Measurements from ENCODE around the gene EVPL. TPM values are rescaled to one million over a fixed set of nuclear protein-coding genes. Genes with fewer than 3 reads are reported as not detected.
A peak's percentile ranks its signal among the peaks of the same experiment; 100 is the strongest.

The EVPL gene
- total and polyA plus RNA-seq, 2 experiments from 2014 or later, result 0.47 to 1.3 TPM

- TF ChIP-seq ZNF462 (CRISPR knock-in tag; IDR thresholded peaks at IDR 0.05), result no peak
- no peak for TF ChIP-seq STAT1 (IDR thresholded peaks at IDR 0.05; ENCODE audit: unreplicated experiment)
- TF ChIP-seq JUNB (IDR thresholded peaks at IDR 0.05; ENCODE audit: unreplicated experiment), result no peak
- TF ChIP-seq POLR2AphosphoS5 (IDR thresholded peaks at IDR 0.05; ENCODE audit: low read depth), result no peak
- TF ChIP-seq EZH2phosphoT487 (IDR thresholded peaks at IDR 0.05; ENCODE audit: unreplicated experiment), result no peak
- TF ChIP-seq NANOG (IDR thresholded peaks at IDR 0.05; ENCODE audit: borderline replicate concordance), result no peak
Observed at GRCh38 chr17:75980188-75981018, 46.7 kb downstream of the EVPL start (continued).

- H3K27me3 Mint-ChIP-seq (ENCODE audit: insufficient read depth, low read depth, poor library complexity), result peaks cover 24% of the 10 kb centered on the region
- no peaks in the 10 kb centered on the region for H3K9me3 Mint-ChIP-seq
- H3K4me1 Mint-ChIP-seq, result peaks cover 50% of the 10 kb centered on the region
- peak; percentile 49 for ATAC-seq
- H3K4me3 ChIP-seq, result peak overlapping the region; percentile 81
- H2AFZ ChIP-seq, result no peak overlapping the region
- H3K27ac ChIP-seq (ENCODE audit: low read depth), result peak overlapping the region; percentile 98
- H4K20me1 ChIP-seq (replicated peaks; ENCODE audit: insufficient read depth), result no peaks in the 10 kb centered on the region
- H3K9me2 ChIP-seq (ENCODE audit: insufficient read depth), result no peaks in the 10 kb centered on the region
- peaks cover 60% of the 10 kb centered on the region for H3K79me2 ChIP-seq (replicated peaks; ENCODE audit: insufficient read depth)
- H3K4me3 Mint-ChIP-seq, result peak overlapping the region; percentile 95
- H3K4me2 ChIP-seq, result peak overlapping the region; percentile 82
- peaks cover 43% of the 10 kb centered on the region for H3K4me1 ChIP-seq (ENCODE audit: insufficient read depth)
- peaks cover 17% of the 10 kb centered on the region; the same call in 2 of the 3 replicates for H3K36me3 Mint-ChIP-seq (ENCODE audit: low read depth)
- TF ChIP-seq CREB1 (CRISPR knock-in tag; IDR thresholded peaks at IDR 0.05; ENCODE audit: low read depth), result no peak
- no peak for DNase-seq (ENCODE audit: low spot score)
- peaks cover 21% of the 10 kb centered on the region for H3F3A ChIP-seq (replicated peaks; ENCODE audit: low read depth)
- H3K36me3 ChIP-seq (ENCODE audit: insufficient read depth), result no peaks in the 10 kb centered on the region
- H3K27me3 ChIP-seq (ENCODE audit: insufficient read depth), result no peaks in the 10 kb centered on the region
- peak overlapping the region; percentile 99 for H3K27ac Mint-ChIP-seq
Observed at GRCh38 chr17:75979705-75980187, 47.4 kb downstream of the EVPL start.

Data from GM23338 (cell line).